ENCODE data around the gene TBC1D19.

GRCh38 chr4:26803211-26803861 is 219.5 kb downstream of the TBC1D19 start:
- TF ChIP-seq, protein P1, sequence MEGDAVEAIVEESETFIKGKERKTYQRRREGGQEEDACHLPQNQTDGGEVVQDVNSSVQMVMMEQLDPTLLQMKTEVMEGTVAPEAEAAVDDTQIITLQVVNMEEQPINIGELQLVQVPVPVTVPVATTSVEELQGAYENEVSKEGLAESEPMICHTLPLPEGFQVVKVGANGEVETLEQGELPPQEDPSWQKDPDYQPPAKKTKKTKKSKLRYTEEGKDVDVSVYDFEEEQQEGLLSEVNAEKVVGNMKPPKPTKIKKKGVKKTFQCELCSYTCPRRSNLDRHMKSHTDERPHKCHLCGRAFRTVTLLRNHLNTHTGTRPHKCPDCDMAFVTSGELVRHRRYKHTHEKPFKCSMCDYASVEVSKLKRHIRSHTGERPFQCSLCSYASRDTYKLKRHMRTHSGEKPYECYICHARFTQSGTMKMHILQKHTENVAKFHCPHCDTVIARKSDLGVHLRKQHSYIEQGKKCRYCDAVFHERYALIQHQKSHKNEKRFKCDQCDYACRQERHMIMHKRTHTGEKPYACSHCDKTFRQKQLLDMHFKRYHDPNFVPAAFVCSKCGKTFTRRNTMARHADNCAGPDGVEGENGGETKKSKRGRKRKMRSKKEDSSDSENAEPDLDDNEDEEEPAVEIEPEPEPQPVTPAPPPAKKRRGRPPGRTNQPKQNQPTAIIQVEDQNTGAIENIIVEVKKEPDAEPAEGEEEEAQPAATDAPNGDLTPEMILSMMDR (IDR thresholded peaks at IDR 0.05; ENCODE audit: low read length) = no peak
- TF ChIP-seq EZH2 (IDR thresholded peaks at IDR 0.05; ENCODE audit: borderline replicate concordance, low read length) = no peak
